Measurements from ENCODE around the gene HIVEP3.

HIVEP3 gene

DNA sequence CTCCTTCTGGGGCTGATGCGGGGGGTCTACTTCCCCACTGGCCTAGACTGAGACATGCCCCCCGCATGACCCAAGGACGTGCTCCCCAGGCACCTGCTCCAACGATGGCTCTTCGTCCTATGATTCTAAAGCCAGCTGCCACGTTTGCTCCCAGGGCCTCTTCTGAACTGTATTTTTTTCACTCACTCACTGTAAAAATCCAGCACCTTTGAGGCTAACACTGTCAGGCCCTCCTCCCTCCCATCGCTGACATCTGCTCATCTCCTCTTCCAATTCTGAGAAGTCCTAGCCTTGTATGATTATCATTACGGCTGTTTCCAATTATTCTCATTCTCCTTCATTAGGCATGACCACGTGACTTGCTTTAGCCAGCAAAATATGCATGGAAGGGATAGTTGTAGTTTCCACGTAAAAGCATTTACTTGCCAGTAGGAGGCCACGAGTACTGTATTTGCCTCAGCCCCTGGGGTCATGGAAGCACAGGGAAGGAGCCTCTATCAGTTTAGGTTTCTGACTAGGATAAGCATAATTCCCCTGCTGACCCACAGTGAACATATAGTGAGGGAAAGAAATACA is 415.1 kb downstream of the HIVEP3 start:
- DNase-seq = no peak

DNA sequence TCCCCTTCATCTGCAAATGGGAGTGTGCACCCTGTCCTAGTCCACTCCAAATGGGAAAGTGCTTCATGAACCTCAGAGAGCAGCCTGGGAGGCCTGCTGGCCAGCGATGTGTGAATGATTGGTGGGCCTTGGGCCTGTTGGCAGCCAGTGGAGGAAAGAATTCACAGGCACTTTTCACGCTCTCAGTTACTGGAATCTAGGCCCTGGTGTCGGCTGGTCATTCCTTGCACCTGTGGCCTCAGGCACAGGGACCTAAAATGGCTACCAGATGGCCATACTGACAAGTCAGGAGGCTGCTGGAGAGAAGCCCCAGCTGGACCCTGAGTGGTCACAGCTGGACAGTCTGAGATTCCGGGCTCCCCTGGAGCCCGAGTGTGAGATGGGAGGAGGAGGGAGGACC is 415.8 kb downstream of the HIVEP3 start:
- no peak for DNase-seq

DNA sequence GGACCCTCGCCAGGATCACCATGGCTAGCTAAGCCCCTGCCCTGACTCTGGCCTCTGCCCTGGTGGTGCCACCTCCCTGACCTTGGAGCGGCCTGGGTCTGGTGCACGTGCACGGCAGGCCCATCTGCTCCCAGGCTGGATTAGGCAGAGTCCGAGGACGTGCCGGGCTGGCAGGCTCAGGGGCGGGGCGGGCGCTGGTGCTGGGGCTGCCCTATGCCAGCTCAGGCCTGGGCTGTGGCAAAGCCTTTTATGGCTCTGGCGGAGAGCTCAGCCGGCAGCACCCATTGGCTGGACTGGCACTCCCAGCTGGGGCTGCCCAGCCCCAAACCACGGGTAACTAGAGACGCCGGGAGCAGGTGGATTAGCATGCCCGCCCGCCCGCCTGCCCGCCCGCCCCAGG is 417.1 kb downstream of the HIVEP3 start:
- no peak for DNase-seq

DNA sequence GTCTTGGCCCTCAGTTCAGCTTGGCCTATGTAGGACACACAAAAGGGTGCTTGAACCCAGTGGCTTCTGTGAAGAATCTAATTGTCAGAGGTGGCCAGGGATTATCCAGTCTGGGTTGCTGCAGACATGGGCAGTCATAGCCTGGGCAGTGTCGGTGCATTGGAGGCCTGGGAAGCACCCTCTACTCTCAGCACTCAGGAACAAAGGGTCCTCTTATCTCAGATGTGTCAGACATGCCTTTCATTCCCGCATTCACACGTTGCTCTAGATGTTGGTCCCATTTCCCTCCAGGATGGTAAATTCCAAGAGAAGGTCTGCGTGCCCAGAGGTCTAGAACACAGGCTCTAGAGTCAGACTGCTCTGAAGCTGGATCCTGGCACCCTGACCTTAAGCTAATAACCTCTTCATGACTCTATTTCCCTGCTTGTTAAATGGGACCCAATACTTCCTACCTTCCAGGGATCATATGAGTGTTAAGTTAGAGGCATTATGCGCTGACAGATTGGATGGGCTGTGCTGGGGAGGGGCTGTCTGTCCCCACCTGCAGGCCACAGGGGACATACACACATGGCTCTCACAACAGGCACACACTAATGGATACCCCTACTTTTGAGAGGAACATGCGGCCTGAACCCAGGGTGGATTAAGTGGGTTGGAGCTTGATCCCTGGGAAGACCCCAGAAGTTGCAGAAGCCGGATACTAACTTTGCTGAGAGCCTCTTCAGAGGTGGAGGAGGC is 417.8 kb downstream of the HIVEP3 start:
- DNase-seq = no peak

DNA sequence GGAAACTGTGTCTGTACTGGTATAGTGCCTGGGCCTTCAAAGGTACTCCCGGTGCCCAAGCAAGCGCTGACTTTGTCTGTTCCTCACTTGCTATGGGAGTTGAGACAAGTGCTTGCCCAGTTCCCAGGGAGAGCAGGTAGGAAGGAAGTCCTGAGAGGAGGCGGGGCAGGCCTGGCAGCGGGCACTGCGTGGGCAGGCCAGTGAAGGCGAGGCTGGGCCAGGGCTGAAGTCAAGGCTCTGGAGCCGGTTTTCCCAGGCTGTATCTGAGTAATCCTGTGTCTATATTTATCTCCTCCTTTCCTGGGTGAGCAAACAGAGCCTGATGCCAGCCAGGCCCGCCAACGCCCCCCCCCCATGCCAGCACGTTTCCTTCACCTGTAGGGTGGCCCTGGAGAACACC is 418.3 kb downstream of the HIVEP3 start:
- DNase-seq = no peak

DNA sequence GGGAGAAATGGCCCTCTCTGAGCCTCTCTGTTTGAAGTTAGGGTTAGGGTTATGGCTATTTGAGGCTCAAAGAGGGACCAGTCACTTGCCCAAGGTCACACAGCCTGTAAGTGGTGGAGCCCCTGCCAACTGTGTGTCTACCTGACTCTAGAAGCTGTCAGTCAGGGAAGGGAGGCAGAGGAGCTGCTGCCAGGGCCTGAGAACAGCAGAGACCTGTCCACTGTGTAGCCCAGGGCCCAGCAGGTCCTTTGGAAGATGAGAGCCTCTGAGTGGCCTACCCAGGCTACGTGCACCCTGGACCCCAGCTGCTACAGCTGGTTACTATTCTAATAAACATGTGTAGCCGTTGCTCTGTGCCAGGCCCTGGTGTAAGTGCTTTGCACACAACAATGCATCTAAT is 419.1 kb downstream of the HIVEP3 start:
- no peak for DNase-seq

DNA sequence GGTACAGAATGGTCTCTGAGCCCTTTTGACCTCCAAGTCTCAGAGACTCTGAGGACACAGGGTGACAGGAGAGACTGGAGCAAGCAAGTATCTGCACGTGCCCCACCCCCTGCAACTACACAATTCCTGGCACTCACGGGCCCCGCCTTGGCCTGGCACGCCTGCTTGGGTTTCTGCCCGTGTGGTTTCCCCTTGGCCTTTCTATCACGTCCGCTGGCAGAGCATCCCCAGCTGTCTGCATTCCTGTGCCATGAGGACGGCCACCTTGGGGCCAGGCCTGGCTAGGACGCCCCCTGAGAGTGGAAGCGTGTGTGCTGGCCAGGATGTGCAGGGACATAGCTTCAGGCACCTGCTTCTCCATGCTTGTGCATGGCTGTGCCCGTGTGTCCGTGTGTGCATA is 419.9 kb downstream of the HIVEP3 start:
- DNase-seq = no peak

DNA sequence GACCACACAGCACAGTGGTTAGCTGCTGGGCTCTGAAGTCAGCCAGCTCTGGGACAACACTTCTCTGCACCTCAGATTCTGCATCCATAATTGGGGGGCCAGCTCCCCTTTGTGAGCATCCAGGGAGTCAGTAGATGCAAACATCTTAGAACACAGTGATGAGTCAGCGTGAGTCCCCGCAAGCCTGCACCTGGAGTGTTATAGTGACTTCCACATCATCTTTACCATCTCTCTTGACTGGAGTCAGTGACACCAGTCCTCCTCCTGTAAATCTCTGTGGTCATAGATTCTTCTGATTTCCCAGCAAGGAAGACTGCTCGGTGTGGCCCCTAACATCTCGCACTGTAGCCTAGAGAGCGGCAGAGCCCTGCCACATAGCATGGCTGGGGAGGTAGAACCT is 420.3 kb downstream of the HIVEP3 start:
- DNase-seq = no peak

DNA sequence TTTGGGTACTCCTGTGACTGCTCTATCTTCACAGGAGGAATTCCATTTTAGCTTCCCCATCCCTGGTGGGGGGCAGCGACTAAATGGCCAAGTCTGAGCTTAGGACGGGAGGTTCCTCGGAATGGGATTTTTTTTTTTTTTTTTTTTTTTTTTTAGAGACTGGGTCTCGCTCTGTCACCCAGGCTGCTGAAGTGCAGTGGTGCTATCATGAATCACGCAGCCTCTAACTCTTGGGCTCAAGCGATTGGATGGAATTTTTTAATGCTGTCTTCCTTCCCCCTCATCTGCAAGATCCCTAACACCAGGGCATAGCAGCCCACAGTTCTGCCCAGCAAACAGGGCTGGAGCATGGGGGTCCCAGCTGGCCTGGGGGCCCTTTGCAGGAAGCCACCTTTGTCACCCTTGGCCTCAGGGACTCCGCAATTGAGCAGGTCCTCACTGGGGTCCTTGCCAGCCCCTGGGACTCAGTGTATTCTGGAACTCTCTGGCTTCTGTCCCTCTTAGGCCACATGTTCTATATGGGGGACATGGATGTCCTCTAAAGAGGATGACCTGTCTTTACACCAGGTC is 421.2 kb downstream of the HIVEP3 start:
- DNase-seq = no peak

DNA sequence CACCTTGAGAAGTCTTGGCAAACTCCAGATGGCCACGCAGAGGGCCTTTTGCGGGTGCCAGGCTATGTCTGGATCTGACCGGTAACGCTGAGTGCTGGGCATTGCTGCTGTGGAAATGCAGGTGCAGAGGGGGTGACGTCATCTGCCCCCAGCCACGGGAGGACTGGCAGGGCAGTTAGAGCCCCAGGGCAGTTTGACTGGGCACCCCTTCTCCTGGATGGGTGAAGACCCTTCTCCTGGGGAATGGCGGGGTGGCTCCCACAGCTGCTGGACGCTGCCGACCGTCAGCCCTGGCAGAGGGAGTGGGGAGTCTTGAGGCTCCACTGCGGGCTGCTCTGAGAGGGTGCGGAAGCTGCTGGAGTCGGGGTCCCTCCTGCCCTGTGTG is 421.7 kb downstream of the HIVEP3 start:
- no peak for DNase-seq

DNA sequence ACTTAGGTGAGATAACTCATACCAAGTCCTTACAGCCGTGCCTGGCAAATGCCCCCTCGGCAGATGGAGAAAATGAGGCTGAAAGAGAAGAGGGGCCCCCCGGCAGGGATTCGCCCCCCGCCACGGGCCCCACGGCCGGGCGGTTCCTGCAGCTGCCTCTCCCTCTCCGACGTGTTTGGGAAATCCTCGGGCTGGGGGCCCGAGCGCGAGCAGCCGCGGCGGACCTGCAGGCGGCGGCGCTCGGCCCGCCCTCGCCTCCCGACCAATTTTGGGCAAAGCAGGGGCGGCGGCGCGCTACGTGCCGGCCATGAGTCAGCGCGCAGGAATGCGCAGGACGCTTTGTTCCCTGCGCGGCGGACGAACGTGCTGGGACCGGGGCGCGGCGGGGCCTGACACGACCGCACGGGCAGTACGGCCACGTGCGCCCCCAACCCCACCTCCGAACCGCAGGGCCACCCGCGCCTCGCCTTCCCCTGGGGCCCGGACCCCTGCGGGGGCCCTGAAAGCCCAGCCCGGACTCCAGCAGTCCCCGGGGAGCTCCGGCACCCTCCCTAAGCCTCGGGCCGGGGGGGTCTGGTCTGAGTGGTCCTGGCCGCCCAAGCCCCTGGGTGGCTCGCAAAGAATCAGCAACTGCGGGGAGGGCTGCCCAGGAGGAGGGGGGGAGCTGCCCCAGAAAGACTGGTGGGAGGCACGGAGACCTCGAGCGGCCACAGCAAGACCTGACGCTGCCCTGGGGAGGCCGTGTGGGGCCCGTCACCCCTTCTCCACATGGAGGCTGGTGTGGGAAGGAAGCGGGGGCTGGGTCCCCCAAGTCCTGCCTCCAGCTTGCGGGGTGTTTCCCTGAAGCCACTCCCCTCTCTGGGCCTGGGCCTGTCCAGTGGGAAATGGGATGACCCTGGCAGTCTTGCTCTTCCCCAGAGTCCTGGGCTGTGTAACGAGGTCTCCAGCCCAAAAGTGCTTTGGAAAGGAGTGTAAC is 422.4 kb downstream of the HIVEP3 start:
- DNase-seq = peak; percentile 79

DNA sequence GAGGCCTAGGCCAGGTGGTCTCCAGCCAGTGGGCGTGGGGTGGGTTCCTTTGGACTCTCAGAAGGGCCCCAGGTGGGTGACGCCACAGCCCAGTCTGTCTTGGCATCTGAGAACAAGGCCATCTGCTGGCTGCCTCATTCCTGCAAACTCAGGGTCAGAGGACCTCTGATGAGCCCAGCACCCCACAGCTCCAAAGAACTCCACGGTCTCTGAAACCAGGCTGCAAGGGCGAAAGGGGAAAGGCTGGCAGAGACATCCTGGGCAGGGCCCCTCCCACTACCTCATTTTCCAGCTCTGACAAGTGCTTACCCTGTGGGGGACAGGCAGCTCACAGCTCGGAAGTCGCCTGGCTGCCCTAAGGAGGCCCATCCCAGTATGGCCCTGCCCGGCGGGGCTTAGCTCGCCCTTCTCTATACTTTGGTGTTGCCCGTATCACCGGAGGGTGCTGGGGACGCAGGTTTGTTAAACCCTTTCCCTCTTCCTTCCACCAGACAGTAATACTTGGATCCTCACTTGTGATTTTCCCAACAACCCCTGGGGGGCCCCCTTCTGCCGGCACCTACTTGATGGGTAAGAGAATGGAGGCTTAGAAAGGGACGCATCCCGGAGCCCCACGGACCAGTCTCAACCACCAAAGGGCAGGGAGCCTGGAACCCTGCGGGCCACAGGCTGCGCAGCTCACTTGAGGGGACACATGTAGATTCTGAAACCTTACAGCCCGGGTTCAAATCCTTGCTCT is 423.3 kb downstream of the HIVEP3 start:
- DNase-seq = peak; percentile 42

DNA sequence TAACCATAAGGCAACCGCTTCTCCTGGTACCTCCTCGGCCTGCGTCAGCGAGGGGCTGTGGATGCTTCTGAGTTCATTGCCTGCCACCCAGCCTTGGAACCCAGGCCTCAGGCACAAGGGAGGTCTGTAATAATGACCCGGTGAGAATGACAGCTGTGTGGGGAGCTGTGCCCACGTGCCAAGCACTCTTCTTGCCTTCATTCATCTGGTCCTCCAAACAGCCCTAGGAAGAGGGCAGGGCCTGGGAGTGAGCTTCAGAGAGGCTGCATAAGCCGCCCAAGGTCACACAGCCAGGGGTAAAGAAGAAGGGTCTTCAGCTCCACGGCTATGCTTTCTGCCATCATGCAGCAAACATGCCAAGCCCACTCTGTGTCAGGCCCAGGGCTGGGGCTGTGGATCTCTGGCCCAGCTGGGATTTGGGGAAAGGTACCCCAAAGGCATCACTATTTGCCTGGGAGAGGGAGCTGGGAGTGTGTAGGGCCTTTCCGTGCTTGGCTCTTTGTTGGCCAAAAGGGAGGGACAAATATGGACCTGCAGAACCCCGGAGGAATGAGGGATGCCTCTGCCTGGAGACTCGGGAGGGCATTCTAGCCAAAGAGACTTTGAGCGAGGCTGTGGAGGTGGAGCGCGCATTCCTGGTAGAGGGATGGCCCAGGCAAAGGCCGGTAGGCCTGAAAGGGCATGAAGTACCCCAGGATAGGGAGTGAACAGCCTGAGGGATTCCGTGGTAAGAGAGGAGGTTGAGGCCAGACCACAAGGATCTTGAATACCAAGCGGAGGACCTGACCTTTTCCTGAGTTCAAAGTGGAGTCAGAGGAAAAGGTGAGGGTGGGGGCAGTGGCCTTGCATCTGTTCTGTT is 424.1 kb downstream of the HIVEP3 start:
- DNase-seq = no peak

DNA sequence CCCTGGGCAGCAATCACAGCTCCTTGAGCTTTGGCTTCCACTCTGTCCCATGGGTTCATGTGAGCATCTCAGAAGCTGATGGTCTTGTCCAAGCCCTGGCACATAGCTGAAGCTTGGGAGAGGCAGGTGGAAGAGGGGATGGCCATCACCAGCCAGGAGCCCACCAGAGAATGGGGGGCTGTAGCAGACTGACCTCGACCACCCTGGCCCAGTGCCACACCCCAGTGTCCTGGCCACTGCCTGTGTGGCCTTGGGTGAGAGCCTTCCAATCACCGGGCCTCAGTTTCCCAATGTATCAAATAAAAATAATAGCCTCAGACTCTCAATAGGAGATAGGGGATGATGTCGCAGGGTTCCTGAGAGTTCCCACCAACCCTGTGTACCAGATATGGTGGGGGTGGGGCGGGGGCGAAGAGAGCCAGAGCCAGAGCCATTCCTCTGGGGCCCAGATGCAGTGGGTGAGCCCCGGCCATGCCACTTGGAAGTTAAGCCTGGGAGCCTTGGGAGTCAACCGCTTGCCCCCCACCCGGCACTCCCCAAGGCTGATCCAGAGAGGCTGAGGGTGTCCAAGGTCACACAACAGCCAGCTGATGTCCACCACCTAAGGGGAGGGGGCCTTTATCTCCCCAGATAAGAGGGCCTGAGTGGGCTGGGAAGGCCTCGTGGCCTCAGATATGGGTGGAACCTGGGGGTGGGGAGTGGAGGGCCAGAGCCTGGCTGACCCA is 424.9 kb downstream of the HIVEP3 start:
- no peak for DNase-seq

DNA sequence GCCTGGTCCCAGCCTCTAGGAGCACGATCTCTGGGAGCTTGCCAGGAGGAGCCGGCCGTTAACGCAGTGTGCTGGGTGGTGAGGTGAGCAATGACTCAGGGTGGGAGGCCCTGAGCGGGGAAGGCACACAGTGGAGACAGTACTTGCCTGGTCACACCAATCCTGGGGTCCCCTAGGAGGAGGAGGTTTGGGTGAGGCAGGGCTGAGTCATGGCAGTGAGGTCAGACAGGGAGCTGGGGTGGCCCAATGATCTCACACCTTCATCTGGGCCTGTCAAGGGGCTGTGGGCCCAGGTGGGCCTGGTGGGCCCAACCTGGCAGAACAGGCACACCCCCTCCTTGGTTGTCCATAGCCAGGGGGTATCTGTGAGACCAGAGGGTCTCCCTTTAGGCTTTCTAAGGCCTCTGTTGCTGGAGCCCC is 425.6 kb downstream of the HIVEP3 start:
- DNase-seq = peak; percentile 43

DNA sequence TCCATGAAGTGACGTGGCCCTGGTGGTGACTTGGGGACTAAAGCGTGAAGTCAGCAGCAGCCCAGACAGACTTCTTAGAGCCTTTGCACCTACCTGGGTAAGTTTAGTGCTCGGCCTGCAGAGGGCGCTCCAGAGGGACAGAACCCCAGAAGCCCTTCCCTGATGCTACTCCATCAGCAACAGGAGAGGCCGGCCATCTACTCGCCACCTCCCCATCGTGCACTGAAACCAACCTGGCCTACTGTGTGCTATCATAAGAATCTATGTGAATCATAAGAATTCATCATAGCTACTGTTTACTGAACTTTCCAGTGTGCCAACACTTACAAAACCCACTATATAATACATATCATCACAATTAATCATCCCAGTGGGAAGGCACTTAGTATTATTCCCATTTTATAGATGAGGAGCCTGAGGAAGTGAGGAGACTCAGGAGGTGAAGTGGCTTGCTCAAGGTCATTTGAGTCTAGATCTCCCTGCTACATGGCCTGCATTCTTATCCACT is 426.3 kb downstream of the HIVEP3 start:
- DNase-seq = peak; percentile 64

DNA sequence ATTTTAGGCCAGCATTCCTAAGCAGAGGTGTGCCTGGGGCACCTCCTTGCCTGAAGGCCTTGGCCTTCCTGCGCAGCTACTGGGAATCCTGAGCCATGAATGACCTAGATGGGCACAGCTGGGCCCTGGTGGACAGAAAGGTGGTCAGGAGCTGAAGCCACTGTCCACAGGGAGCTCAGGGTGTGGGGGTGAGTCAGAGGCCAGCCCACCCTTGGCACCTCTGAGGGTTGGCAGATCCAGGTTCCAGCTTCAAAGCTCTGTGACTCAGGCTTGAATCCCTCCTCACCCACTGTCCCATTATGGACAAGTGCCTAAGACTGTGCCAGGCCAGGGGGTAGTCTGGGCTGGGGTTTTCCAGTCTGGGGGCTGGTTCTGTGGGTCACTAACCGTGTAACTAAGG is 427.8 kb downstream of the HIVEP3 start:
- no peak for DNase-seq

DNA sequence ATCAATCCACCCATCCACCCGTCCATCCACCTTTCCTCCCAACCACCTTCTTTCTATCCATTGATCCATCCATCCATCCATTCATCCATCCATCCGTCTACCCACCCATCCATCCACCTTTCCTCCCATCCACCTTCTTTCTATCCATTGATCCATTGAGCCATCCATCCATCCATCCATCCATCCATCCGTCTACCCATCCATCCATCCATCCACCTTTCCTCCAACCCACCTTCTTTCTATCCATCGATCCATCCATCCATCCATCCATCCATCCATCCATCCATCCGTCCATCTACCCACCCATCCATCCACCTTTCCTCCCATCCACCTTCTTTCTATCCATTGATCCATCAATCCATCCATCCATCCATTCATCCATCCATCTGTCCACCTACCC is 429.2 kb downstream of the HIVEP3 start:
- no peak for DNase-seq

DNA sequence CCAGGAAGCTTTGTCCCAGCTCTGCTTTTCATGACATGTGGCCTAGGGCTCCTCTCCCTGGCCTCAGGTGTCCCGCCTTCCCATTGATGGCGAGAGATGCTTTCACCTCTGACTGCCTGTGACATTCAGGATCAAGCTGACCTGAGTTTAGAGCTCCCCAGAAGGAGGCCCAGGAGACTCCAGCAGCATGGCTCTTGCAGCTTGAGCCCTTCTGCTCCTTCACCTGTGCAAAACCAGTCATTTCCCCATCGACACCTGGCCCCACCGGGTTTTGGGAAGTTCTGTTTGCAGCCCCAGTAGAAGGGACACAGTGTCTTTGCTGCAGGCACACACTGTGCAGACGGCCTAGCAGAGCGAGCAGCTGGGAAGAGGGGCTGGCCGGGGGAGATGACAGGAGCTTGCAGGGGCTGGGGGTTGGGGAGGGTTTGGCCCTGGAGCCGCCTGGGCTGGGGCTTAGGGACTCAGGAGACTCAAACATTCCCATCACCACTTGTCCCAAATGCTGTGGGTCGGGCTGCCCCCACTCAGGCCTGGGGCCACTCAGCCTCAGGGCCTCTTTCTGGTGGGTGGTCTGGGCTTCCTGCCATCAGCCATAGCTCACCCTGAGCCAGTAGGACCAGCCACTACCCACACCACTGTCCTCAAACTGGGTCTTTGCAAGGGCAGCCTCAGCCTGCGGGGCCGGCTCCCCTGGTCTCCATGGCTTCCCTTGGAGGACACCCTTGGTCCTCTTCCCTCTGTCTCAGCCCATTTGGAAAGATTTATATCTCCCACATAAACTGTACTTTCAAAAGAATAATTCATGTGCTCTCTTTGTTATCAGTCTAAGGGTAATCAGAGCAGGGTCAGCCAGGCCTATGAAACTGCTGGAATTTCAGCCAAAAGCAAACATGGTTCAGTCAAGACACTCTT is 430.4 kb downstream of the HIVEP3 start:
- no peak for DNase-seq

All from stimulated activated CD4-positive, alpha-beta T cell treated with anti-CD3 and anti-CD28 coated beads, Interleukin-15, amount 100 ng/mL, for 24 hours (primary cell).